PFSK-1 (cell line): Measurements from ENCODE around the gene GATC.

Experiments used
- TAF1 ChIP-seq: IDR thresholded peaks from 2 replicates; pipeline ENCODE4 v1.6.1; 2012; ENCODE audit warnings: low read length, control low read depth, borderline replicate concordance; ENCODE audit not compliant: insufficient read depth
- TF ChIP-seq, protein P1 (sequence below), 2 experiments: IDR thresholded peaks; 2 replicates each; pipeline versions ENCODE4 v1.6.1 to v1.8.0; 2011 to 2012; ENCODE audit warnings: low read depth in 2 of 2, low read length in 2 of 2, control low read depth in 1 of 2, inconsistent platforms in 1 of 2, mild to moderate bottlenecking in 1 of 2, moderate library complexity in 1 of 2; ENCODE audit not compliant: insufficient read depth in 1 of 2

DNA sequence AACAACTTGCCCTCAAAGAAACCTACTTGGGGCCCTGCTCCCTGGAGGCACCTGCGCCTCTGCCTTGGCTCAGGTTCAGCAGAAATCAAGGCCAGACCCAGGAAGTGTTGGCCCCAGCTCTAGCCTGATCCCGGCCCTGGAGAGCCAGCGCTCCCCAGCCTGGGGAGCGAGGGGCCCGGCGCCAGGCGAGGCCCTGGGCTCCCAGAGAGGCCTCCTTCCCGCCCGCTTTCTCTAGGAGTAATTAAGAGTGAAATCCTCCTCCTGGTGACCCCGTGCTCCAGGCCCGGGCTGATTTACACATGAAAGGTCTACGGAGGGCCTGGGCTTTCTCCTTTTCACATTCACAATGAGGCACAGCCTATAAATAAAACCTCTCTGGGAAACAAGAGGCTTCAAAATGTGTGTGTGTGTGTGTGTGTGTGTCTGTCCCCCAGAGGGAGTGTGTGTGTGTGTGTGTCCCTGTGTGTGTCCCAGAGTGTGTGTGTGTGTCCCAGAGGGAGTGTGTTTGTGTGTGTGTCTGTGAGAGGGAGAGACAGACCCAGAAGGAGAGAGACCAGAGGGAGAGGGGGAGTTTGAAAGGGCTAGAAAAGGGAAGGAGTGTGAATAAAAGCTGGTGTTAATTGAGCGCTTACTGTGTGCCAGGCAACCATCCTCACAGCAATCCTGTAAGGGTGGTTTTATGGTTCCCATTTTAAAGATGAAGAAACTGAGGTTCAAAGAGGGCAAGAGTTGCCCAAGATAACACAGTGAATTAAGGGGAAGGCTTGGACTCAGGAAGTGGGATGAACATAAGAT is 32.1 kb upstream of the GATC start:
- TF ChIP-seq, protein P1, sequence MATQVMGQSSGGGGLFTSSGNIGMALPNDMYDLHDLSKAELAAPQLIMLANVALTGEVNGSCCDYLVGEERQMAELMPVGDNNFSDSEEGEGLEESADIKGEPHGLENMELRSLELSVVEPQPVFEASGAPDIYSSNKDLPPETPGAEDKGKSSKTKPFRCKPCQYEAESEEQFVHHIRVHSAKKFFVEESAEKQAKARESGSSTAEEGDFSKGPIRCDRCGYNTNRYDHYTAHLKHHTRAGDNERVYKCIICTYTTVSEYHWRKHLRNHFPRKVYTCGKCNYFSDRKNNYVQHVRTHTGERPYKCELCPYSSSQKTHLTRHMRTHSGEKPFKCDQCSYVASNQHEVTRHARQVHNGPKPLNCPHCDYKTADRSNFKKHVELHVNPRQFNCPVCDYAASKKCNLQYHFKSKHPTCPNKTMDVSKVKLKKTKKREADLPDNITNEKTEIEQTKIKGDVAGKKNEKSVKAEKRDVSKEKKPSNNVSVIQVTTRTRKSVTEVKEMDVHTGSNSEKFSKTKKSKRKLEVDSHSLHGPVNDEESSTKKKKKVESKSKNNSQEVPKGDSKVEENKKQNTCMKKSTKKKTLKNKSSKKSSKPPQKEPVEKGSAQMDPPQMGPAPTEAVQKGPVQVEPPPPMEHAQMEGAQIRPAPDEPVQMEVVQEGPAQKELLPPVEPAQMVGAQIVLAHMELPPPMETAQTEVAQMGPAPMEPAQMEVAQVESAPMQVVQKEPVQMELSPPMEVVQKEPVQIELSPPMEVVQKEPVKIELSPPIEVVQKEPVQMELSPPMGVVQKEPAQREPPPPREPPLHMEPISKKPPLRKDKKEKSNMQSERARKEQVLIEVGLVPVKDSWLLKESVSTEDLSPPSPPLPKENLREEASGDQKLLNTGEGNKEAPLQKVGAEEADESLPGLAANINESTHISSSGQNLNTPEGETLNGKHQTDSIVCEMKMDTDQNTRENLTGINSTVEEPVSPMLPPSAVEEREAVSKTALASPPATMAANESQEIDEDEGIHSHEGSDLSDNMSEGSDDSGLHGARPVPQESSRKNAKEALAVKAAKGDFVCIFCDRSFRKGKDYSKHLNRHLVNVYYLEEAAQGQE (IDR thresholded peaks at IDR 0.05; ENCODE audit: insufficient read depth in 1 of 2, low read depth in 2 of 2, low read length in 2 of 2): no peak
- TF ChIP-seq TAF1: no peak
